IPS-18c (cell line): ENCODE data around the gene MMEL1.
"Not testable (repeated sequence)": the region's sequence is repeated elsewhere in the genome, so short reads cannot be mapped to it uniquely, and the experiment has no call there.

Experiments used
- H3K4me3 ChIP-seq: 2 replicates; pipeline ENCODE4 v1.7.0; 2013; ENCODE audit warnings: low read depth, mild to moderate bottlenecking, low read length, moderate library complexity; ENCODE audit not compliant: insufficient read depth
- H3K9me3 ChIP-seq: one replicate; pipeline ENCODE4 v1.6.1; 2013; ENCODE audit warnings: mild to moderate bottlenecking, low read length, moderate library complexity; ENCODE audit not compliant: control insufficient read depth, insufficient read depth

Gene MMEL1

DNA sequence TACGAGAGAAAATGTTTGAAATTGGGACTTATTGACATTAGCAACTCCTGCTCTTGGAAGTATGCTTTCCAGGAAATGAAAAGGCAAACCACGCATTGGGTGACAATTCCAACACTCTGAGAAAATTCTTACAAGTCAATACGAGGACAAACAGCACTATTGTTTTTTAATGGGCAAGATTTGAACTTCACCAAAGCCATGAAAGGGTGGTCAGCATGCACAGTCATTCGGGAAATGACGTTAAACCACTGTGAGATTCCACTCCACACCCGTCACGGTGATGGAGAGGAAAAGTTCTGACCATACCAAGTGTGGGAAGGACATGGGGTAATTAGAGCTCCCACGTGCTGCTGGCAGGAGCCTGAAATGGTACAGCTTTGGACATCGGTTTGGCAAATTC lies 58.5 kb downstream of the MMEL1 start:
- no peak overlapping the region for H3K4me3 ChIP-seq
- H3K9me3 ChIP-seq: peaks cover 4% of the 10 kb centered on the region

DNA sequence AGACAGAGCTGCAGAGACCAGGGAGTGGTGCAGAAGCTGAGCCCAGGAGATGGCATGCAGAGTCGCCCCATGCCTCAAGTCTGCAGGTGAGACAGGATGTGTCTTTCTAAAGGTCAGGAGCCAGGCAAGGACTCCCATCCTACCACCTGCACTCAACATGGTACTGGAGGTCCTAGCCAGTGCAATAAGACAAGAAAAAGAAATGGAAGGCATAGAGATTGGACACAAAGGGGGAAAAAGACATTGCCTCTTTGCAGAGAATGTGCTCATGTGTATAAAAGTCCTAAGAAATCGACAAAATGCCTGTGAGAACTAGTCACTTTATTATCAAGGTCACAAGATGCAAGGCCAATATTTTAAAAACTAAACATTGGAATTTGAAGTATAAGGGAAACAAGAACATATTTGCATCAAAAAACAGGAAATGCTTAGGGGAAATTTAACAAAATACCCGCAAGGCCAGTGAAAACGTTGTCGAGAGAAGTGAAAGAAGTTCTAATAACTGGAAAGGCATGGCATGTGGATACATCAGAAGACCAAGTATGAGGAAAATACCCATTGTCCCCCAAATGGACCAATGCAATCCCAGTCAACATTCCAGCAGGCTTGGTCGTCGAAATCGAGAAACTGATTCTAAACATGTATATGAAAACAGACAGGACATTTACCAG lies 59.4 kb downstream of the MMEL1 start:
- Histone ChIP-seq H3K9me3 (peaks cover 4% of the 10 kb centered on the region), H3K4me3 (no peak overlapping the region)

DNA sequence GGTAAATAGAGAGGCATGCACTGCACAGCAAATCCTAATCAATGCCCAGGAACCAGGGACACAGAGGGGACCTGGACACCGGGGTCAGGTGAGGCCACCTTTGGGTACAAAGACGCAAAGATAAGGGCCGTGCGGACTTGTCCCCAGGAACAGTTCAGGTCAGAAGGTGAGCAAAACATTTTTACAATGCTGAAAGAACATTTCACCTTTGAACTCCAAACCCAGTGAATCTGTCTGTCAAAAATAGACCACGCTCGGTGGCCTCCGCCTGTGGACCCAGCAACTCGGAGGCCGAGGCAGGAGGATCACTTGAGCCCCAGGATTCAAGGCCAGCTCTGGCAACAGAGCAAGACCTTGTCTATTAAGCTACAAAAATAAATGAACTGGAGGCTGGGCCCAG lies 61.5 kb downstream of the MMEL1 start:
- Histone ChIP-seq H3K9me3 (peaks cover 4% of the 10 kb centered on the region), H3K4me3 (no peak overlapping the region)

DNA sequence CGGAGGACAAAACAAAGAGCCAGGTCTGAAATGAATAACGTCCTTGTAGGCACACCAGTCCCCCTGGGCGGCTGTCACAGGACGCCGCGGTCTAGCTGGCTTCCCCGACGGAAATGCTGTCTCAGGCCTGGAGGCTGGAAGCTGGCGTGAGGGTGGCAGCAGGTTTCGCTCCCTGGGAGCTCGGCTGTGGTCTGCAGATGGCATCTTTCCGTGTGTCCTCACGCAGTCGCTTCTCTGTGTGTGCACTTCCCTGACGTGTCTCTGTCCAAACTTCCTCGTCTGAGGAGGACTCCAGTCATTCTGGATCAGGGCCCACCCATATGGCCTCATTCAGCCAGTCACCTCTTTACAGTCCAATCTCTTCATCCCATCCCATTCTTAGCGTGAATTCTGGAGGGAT lies 62.5 kb downstream of the MMEL1 start:
- Histone ChIP-seq H3K4me3 (no peak overlapping the region), H3K9me3 (peaks cover 4% of the 10 kb centered on the region)

DNA sequence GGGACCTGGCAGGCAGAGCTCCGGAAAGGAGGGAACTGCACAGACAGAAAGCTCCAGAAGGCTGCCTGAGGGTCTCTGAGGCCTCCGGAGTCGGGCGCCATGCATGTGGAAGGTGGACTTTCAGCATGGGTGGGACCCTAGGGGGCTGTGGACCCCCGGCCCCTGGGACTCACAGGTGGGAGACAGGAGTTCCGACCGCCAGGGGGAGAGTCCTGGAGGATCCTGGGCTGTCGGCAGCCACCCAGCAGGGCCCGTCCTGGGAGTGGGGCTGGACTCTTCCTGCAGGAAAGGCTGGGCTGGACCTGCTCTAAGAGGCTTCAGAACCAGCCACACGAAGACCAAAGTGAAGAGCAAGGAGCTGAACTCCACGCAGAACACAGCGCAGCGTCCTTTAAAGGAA lies 63.1 kb downstream of the MMEL1 start:
- not testable (repeated sequence) for H3K9me3 ChIP-seq, H3K4me3 ChIP-seq

DNA sequence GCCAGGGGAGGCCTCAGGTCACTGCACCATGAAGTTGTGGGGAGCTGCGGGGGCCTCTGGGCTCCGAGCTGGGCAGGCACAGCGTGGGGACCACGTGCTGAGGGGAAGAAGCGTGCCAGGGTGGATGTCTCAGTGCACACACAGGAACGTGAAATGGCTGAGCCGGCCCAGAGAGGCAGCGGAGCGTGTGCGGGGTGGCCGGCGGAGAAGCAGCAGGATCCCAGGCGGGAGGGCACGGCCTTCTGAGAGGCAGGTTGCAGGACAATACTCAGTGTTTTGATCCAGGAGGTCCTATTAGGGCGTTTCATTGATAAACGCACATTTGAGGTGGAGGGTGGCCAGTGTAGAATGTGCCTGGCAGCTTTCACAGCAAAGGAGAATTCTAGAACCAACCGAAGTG lies 63.8 kb downstream of the MMEL1 start:
- Histone ChIP-seq H3K9me3 (peaks cover 4% of the 10 kb centered on the region), H3K4me3 (no peak overlapping the region)

DNA sequence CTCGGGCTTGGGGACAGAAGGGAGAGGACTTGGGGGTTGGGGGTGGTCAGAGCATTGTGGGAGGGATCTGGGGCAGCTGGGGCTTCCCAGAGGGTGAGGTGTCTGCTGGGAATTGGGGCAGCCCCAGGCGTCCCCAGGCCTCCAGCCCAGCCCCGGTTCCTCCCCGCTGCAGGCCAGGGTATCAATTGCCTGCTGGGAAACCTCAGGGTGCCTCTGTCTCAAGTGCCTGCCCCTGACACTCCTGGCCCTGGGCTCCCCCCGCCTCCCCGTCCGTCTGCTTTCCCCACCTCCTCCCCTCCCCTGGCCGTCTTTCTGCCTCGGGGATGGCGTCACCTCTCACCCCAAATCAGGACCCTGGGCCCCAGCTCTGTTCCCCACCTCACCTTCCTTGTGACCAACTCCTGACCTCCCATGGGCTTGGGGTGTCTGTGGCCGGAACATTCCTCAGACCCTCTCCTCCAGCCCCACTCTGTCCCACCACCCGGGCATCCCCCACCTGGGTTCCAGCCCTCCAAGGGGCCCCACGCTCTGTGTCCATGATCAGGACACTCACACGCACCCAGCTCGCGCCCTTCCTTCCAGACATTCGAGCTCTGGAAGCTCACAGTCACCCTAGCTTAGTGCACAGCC lies 64.5 kb downstream of the MMEL1 start:
- H3K9me3 ChIP-seq, H3K4me3 ChIP-seq: not testable (repeated sequence)

DNA sequence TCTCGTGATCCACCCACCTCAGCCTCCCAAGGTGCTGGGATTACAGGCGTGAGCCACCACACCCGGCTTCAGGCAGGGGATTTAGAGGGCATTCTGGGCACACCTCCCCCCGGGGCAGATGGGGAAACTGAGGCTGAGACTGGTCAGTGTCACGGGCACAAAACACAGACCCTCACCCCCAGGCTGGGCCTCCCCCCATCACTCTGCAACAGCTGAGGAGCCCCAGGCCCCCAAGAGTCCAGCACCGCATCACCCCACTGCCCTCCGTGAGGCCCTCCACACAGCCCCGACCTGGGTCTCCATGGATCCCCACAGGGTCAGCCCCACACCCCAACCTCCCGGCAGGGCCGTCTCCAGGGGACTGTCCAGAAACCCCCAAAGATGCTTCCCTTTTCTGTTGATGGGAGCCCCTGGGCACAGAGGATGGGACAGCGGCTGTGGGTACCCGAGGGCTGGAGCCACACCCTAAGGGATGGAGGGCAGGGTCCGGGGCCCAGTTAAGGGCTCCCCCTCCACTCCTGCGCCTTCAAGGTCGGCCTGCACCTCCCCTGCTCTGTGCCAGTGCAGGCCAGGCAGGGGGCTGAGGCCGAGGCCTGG lies 65.6 kb downstream of the MMEL1 start:
- Histone ChIP-seq H3K4me3 (no peak overlapping the region), H3K9me3 (no peaks in the 10 kb centered on the region)

DNA sequence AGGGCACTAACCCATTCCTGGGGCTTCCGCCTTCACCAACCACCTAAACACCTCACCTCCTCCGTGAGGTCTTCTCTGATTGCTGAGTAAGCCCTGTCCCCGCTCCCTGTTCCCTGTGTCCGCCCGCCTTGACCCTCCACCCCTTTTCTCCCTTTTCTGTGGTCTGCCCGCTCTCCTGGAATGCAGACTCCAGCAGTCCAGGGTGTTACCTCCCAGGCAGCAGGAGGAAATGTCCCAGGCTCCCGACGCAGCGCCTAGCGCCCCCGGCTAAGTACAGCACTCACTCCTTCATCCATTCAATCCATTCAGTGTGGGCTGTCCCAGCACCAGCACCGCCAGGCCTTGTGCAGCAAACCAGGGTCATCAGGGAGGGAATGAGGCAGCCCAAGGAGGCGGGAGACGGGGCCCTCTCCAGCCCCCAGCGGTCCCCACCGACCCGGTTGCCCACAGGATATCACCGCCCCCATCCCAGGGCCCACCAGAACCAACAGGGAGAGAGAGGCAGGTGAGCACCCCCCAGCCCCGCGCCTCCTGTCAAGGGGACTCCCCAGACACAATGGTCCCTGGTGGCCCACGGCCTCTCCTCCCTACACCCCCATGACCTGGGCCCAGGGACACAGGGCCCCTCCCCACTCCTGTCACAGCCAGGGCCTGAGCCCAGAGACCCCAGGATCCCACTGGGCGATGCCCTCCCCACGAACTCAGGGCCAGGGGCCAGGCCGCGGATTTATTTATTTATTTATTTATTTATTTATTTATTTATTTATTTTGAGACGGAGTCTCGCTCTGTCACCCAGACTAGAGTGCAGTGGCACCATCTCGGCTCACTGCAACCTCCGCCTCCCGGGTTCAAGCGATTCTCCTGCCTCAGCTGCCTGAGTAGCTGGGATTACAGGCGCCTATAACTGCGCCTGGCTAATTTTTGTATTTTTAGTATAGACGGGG lies 66.4 kb downstream of the MMEL1 start:
- Histone ChIP-seq H3K9me3 (no peaks in the 10 kb centered on the region), H3K4me3 (no peak overlapping the region)

DNA sequence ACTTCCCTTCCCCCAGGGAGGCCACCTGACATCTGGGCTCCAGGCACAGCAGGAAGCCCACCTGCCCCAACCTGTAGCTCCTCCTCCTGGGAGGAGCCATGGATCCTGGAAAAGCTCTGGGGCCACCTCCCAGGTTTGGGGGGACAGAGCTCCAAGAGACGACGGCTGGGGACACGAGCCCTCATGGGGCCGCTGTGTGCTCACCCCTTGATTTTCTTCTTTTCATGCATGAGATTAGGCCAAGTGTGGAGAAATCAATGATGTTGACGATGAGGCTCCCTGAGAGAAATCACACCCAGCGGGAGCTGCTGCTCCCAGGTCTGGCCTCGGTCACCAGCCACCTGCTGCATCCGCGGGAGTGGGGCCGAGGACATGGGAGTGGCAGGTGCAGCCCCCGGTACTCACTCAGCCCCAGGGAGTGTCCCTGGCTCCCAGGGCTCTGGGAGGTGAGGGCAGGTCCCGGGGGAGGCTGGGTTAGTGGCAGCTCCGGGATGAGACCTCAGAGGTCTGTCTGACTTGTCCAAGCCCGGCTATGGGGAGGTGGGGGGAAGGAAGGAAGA lies 67.9 kb downstream of the MMEL1 start:
- Histone ChIP-seq H3K4me3 (no peak overlapping the region), H3K9me3 (no peaks in the 10 kb centered on the region)

DNA sequence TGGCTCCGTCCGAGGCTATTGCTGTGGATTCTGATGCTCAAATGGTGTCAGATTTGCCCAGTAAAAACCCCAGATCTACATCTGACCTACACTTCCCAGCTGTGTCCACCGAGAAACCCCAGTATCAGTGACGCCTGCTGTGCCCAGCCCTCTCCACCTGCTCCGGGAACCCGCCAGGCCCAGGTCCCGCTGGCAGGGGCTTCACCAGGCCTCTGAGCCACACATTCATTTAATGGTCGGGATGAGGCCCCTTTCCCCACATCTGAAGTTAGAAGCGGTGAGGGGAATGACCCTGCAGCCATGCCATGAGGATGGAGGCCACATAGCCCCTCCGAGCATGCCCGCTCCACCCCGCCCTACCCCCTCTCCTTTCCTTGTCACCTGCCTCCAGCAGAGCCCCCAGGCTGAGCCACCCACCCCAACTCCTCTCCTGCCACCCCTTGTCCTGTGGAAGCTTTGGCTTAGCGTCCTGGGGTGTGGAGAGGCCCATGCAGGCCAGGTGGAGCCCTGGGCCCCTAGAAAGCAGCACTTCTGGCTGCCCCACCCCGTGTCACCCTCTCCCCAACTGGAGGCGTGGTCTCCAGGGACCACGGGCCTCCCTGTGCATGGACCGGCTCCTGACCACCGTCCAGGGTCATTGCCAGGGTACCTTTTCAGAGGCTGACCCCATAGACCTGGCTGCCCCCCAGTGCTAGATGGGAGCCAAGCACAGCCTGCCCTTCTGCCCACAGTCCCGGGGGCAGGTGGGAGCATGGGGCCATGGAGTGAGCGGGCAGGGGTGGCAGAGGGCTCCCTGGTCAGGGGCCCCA lies 68.6 kb downstream of the MMEL1 start:
- H3K9me3 ChIP-seq: no peaks in the 10 kb centered on the region

DNA sequence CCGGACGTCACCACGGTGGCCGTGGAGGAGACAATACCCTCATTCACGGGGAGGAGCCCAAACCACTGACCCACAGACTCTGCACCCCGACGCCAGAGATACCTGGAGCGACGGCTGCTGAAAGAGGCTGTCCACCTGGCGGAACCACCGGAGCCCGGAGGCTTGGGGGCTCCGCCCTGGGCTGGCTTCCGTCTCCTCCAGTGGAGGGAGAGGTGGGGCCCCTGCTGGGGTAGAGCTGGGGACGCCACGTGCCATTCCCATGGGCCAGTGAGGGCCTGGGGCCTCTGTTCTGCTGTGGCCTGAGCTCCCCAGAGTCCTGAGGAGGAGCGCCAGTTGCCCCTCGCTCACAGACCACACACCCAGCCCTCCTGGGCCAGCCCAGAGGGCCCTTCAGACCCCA lies 69.6 kb downstream of the MMEL1 start:
- no peak overlapping the region for H3K4me3 ChIP-seq

More for the DNA sequence above, 68.6 kb downstream of the MMEL1 start:
- H3K4me3 ChIP-seq: no peak overlapping the region

DNA sequence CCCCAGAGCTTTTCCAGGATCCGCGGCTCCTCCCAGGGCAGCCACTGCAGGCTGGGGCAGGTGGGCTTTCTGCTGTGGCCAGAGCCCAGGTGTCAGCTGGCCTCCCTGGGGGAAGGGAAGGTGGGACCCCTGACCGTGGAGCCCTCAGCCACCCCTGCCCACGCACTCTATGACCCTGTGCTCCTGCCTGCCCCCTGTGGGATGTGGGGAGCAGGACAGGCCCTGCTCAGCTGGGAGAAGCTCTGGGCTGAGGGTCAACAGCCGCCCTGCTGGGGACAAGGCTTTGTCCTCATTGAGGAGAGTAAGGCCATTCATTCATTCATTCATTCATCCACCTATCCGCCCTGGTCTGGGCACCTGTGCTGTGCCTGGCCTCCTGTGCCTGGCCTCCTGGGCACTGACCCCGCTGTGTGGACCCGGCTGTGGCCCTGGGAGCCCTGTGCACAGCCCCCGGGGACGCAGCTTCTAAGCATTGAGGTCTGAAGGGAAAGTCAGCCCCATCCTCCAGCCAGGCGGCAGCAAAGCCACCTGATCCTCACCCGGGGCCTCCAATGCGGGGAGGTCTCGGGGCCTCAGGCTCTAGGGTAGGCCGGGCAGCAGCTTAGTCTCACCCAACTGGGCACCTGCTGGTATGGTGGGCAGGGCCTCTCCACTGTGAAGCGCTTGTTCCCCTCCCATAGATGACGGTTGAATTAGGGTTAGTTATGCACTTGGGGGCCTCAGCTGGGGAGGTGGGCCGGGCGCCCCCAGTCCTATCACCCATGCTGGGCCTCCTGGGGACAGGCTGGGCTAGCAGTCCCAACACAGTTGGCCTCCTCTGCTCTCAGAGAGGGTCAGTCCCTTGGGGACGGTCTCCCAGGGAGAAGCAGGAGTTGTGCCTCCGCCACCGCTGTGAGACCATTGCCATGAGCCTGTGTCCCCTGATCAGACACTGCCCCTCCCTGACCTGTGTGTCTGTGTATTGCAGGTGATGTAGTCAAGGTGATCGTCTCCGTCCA lies 70.6 kb downstream of the MMEL1 start:
- Histone ChIP-seq H3K4me3 (no peak overlapping the region), H3K9me3 (no peaks in the 10 kb centered on the region)

More for the DNA sequence above, 69.6 kb downstream of the MMEL1 start:
- H3K9me3 ChIP-seq: no peaks in the 10 kb centered on the region

DNA sequence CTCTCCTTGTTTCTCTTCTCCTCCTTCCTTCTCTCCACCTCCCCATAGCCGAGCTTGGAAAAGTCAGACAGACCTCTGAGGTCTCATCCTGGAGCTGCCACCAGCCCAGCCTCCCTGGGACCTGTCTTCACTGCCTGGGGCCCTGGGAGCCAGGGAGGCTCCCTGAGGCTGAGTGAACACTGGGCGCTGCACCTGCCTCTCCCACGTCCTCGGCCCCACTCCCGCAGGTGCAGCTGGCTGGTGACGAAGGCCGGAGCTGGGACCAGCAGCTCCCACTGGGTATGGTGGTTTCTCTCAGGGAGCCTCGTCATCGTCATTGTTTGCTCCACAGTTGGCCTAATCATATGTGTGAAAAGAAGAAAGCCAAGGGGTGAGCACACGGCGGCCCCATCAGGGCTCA lies 71.4 kb downstream of the MMEL1 start:
- no peaks in the 10 kb centered on the region for H3K9me3 ChIP-seq
- H3K4me3 ChIP-seq: no peak overlapping the region

DNA sequence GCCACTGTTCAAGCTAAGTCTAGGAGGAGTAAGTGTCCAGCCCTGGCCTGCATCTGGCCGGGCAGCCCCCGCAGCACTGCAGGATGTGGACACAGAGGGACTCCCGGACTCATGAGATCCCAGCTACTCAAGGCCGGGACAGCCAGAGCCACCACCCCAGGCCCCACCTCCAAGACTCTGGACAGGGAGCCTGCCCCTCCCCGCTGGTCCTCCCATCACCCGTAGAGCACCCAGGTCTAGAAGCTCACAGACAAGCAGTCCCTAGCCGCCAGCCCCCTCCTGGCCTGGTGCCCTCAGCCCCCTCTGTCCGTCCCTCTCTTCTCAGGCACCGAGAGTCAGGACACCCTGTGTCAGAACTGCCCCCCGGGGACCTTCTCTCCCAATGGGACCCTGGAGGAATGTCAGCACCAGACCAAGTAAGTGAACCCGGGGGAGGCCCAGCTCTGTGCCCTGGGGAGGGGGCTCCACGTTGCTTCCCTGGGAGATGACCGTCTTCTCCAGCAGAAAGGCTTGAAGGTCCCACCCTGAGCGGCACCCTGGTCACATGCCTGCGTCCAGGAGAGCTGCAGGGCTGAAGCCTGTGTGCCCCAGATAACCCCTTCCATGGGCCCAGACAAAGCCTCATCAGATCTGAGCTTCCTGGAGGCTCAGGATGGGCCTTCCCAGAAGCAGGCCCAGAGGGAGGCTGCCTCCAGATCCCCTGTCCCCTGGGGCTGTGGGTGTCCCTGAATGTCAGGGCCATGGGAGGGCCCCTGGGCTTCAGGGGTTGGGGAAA lies 72.3 kb downstream of the MMEL1 start:
- H3K4me3 ChIP-seq: no peak overlapping the region
- H3K9me3 ChIP-seq: no peaks in the 10 kb centered on the region
